WTC11 (cell line): ENCODE results near the gene UGT1A5.

Source experiments
- AFF4 ChIP-seq: sonication (generic); formaldehyde crosslinking; IDR thresholded peaks from 2 replicates; pipeline ENCODE4 v1.8.1; 2023; ENCODE audit warnings: mild to moderate bottlenecking, missing genetic modification reagents, borderline replicate concordance
- ATF2 ChIP-seq: sonication (generic); formaldehyde crosslinking; IDR thresholded peaks from 2 replicates; pipeline ENCODE4 v1.8.1; 2022; ENCODE audit warnings: low read depth, missing genetic modification reagents, borderline replicate concordance
- ATF3 ChIP-seq: sonication (generic); formaldehyde crosslinking; conservative IDR thresholded peaks from 2 replicates; pipeline ENCODE4 v1.8.1; 2022; ENCODE audit warnings: mild to moderate bottlenecking, missing genetic modification reagents
- CBFB ChIP-seq: sonication (generic); formaldehyde crosslinking; IDR thresholded peaks from 2 replicates; pipeline ENCODE4 v1.8.1; 2022; ENCODE audit warnings: mild to moderate bottlenecking, low read depth, missing genetic modification reagents
- CTCF ChIP-seq: fragments of 200-600 bp; IDR thresholded peaks from 2 replicates; pipeline ENCODE4 v1.8.0; 2022; ENCODE audit warnings: antibody characterized with exemption
- E2F1 ChIP-seq: sonication (generic); formaldehyde crosslinking; IDR thresholded peaks from 2 replicates; pipeline ENCODE4 v1.8.0; 2022; ENCODE audit warnings: mild to moderate bottlenecking, missing genetic modification reagents
- E2F4 ChIP-seq: sonication (generic); formaldehyde crosslinking; IDR thresholded peaks from 2 replicates; pipeline ENCODE4 v1.8.1; 2022; ENCODE audit warnings: low read depth, mild to moderate bottlenecking, moderate library complexity, missing genetic modification reagents, borderline replicate concordance
- E2F5 ChIP-seq: sonication (generic); formaldehyde crosslinking; IDR thresholded peaks from 2 replicates; pipeline ENCODE4 v1.8.1; 2022; ENCODE audit warnings: mild to moderate bottlenecking, moderate library complexity, missing genetic modification reagents
- FOXJ3 ChIP-seq: sonication (generic); formaldehyde crosslinking; IDR thresholded peaks from 2 replicates; pipeline ENCODE4 v1.9.0; 2021; ENCODE audit warnings: missing genetic modification reagents, mild to moderate bottlenecking, borderline replicate concordance
- FOXP1 ChIP-seq: sonication (generic); formaldehyde crosslinking; IDR thresholded peaks from 2 replicates; pipeline ENCODE4 v1.8.0; 2022; ENCODE audit warnings: missing genetic modification reagents, mild to moderate bottlenecking, moderate library complexity, borderline replicate concordance
- MYBL2 ChIP-seq: sonication (generic); formaldehyde crosslinking; IDR thresholded peaks from 2 replicates; pipeline ENCODE4 v1.8.1; 2023; ENCODE audit warnings: mild to moderate bottlenecking, moderate library complexity, missing genetic modification reagents
- RORB ChIP-seq: fragments of 250-450 bp; sonication (Bioruptor Pico); IDR thresholded peaks from 2 replicates; pipeline ENCODE4 v1.9.0; 2021; ENCODE audit warnings: mild to moderate bottlenecking
- SP1 ChIP-seq: sonication (generic); formaldehyde crosslinking; conservative IDR thresholded peaks from 2 replicates; pipeline ENCODE4 v1.8.1; 2022; ENCODE audit warnings: missing genetic modification reagents
- TEAD4 ChIP-seq: sonication (generic); formaldehyde crosslinking; IDR thresholded peaks from 2 replicates; pipeline ENCODE4 v1.8.0; 2022; ENCODE audit warnings: mild to moderate bottlenecking, missing genetic modification reagents

- TF ChIP-seq ATF3 (CRISPR knock-in tag), result no peak
- TF ChIP-seq MYBL2, result no peak
- TF ChIP-seq ATF2 (CRISPR knock-in tag), result no peak
- TF ChIP-seq SP1 (CRISPR knock-in tag), result no peak
- TF ChIP-seq RORB, result no peak
- no peak for TF ChIP-seq CTCF
- no peak for TF ChIP-seq FOXJ3 (CRISPR knock-in tag)
- TF ChIP-seq E2F1 (CRISPR knock-in tag), result no peak
- TF ChIP-seq CBFB (CRISPR knock-in tag), result no peak
- no peak for TF ChIP-seq AFF4 (CRISPR knock-in tag)
- no peak for TF ChIP-seq TEAD4
- no peak for TF ChIP-seq FOXP1 (CRISPR knock-in tag)
- no peak for TF ChIP-seq E2F4 (CRISPR knock-in tag)
- TF ChIP-seq E2F5 (CRISPR knock-in tag), result no peak
Measured at GRCh38 chr2:233671290-233672161, 41.2 kb upstream of the UGT1A5 start, which contains the start of gene UGT1A9.
